ENCODE measurements around the gene MECP2.

Gene MECP2

GRCh38 chrX:153993079-153993478 is 104.4 kb downstream of the MECP2 start:
- H3F3A ChIP-seq (ENCODE audit: low read depth): no peaks in the 10 kb centered on the region
- H3K4me1 ChIP-seq (ENCODE audit: insufficient read depth, low read length, poor library complexity, severe bottlenecking): peaks cover 3% of the 10 kb centered on the region
- H3K4me3 ChIP-seq (ENCODE audit: low read length, poor library complexity, severe bottlenecking): no peak overlapping the region
- H3K4me2 ChIP-seq (ENCODE audit: low read depth, low read length, poor library complexity, severe bottlenecking): no peak overlapping the region
- no peaks in the 10 kb centered on the region for H3K79me2 ChIP-seq (ENCODE audit: insufficient read depth, low read length)
- H3K9ac ChIP-seq (ENCODE audit: low read depth, low read length, poor library complexity, severe bottlenecking): no peak overlapping the region
- H4K20me1 ChIP-seq (ENCODE audit: insufficient read depth, low read length, poor library complexity, severe bottlenecking): no peaks in the 10 kb centered on the region
- H2AFZ ChIP-seq (ENCODE audit: low read length): no peak overlapping the region
- no peaks in the 10 kb centered on the region for H3K9me2 ChIP-seq (replicated peaks; ENCODE audit: low read depth, low read length)
- no peaks in the 10 kb centered on the region for H3K27me3 ChIP-seq (ENCODE audit: insufficient read depth, low read length, poor library complexity, severe bottlenecking)
- no peak for TF ChIP-seq CTCF (conservative IDR thresholded peaks at IDR 0.05; ENCODE audit: low read length)
- TF ChIP-seq EZH2phosphoT487 (IDR thresholded peaks at IDR 0.05; ENCODE audit: borderline replicate concordance): no peak
- H3K36me3 ChIP-seq (ENCODE audit: insufficient read depth, low read length): no peaks in the 10 kb centered on the region
- H3K9me3 ChIP-seq (ENCODE audit: insufficient read depth, low read depth, low read length): no peaks in the 10 kb centered on the region

GRCh38 chrX:153992180-153992579 is 105.3 kb downstream of the MECP2 start:
- peaks cover 3% of the 10 kb centered on the region for H3K4me1 ChIP-seq (ENCODE audit: insufficient read depth, low read length, poor library complexity, severe bottlenecking)
- TF ChIP-seq EZH2phosphoT487 (IDR thresholded peaks at IDR 0.05; ENCODE audit: borderline replicate concordance) (no peak), CTCF (conservative IDR thresholded peaks at IDR 0.05; ENCODE audit: low read length) (no peak)
- H3K27me3 ChIP-seq (ENCODE audit: insufficient read depth, low read length, poor library complexity, severe bottlenecking): no peaks in the 10 kb centered on the region
- H2AFZ ChIP-seq (ENCODE audit: low read length): no peak overlapping the region
- no peaks in the 10 kb centered on the region for H3K9me2 ChIP-seq (replicated peaks; ENCODE audit: low read depth, low read length)
- no peaks in the 10 kb centered on the region for H4K20me1 ChIP-seq (ENCODE audit: insufficient read depth, low read length, poor library complexity, severe bottlenecking)
- H3K79me2 ChIP-seq (ENCODE audit: insufficient read depth, low read length): no peaks in the 10 kb centered on the region
- H3F3A ChIP-seq (ENCODE audit: low read depth): no peaks in the 10 kb centered on the region
- no peak overlapping the region for H3K4me2 ChIP-seq (ENCODE audit: low read depth, low read length, poor library complexity, severe bottlenecking)
- no peaks in the 10 kb centered on the region for H3K9me3 ChIP-seq (ENCODE audit: insufficient read depth, low read depth, low read length)
- no peak overlapping the region for H3K9ac ChIP-seq (ENCODE audit: low read depth, low read length, poor library complexity, severe bottlenecking)
- H3K36me3 ChIP-seq (ENCODE audit: insufficient read depth, low read length): no peaks in the 10 kb centered on the region
- H3K4me3 ChIP-seq (ENCODE audit: low read length, poor library complexity, severe bottlenecking): no peak overlapping the region

GRCh38 chrX:153991013-153991580 is 106.4 kb downstream of the MECP2 start:
- H3K9me2 ChIP-seq (replicated peaks; ENCODE audit: low read depth, low read length): no peaks in the 10 kb centered on the region
- no peaks in the 10 kb centered on the region for H3K36me3 ChIP-seq (ENCODE audit: insufficient read depth, low read length)
- H2AFZ ChIP-seq (ENCODE audit: low read length): no peak overlapping the region
- H3F3A ChIP-seq (ENCODE audit: low read depth): no peaks in the 10 kb centered on the region
- H3K4me1 ChIP-seq (ENCODE audit: insufficient read depth, low read length, poor library complexity, severe bottlenecking): peaks cover 3% of the 10 kb centered on the region
- H3K4me3 ChIP-seq (ENCODE audit: low read length, poor library complexity, severe bottlenecking): no peak overlapping the region
- H4K20me1 ChIP-seq (ENCODE audit: insufficient read depth, low read length, poor library complexity, severe bottlenecking): no peaks in the 10 kb centered on the region
- TF ChIP-seq EZH2phosphoT487 (IDR thresholded peaks at IDR 0.05; ENCODE audit: borderline replicate concordance) (no peak), CTCF (conservative IDR thresholded peaks at IDR 0.05; ENCODE audit: low read length) (no peak)
- H3K9ac ChIP-seq (ENCODE audit: low read depth, low read length, poor library complexity, severe bottlenecking): no peak overlapping the region
- no peaks in the 10 kb centered on the region for H3K27me3 ChIP-seq (ENCODE audit: insufficient read depth, low read length, poor library complexity, severe bottlenecking)
- no peaks in the 10 kb centered on the region for H3K79me2 ChIP-seq (ENCODE audit: insufficient read depth, low read length)
- H3K9me3 ChIP-seq (ENCODE audit: insufficient read depth, low read depth, low read length): no peaks in the 10 kb centered on the region
- H3K4me2 ChIP-seq (ENCODE audit: low read depth, low read length, poor library complexity, severe bottlenecking): no peak overlapping the region
